ENCODE results near the gene TMEM203. TPM values are rescaled to one million over a fixed set of nuclear protein-coding genes. Genes with fewer than 3 reads are reported as not detected.

The TMEM203 gene
- total RNA-seq, 1 donor, result 40.2 TPM

DNA sequence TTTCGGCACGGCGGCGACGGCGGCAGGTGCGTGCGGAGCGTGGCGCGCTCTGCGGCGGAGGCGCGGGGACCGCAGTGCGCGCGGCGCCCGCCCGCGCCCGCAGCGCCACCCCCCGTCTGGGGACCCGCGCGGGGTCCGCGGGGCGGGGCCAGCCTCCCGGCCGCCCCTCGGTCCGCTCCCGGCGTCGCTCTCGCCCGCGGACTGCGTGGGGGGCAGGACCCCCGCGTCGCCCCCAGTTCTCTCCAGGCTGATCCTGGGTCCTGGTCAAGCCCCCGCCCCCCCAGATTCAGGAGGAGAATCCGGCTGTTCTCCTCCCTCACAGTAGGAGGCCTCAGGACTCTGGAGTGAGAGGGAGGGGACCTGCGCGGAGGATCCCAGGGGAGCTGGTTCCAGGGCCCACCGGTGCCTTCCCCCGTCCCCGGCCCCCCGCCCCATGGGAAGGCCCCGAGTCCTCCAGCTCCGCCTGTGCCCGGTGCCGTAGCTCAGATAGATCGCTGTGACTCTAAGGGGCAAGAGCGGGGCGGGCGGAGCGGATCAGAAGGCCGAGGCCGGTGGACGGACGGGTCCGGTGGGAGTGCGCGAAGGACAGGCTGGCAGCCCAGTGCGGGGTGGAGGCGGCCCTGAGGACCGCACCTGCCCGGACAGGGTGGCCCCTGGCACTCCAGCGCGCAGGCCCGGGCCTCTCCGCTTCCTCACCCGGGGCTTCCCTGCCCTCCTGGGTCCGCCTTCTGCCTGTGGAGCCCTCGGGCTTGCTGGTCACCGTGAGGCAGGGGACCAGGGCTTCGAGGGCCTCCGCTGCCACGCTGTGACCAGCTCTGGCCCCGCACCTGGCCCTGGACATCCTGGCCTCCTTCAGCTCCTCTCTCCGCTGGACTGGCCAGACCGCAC, 17.0 kb upstream of the TMEM203 start, which contains the start of gene RNF208:
Gene RNF208 (minus strand): TSS at position 51 of the 888 bp plus-strand sequence. CDS start 1,028 bp downstream, outside the sequence.
- no peak for DNase-seq (ENCODE audit: low read depth)
- TF ChIP-seq, protein P1, sequence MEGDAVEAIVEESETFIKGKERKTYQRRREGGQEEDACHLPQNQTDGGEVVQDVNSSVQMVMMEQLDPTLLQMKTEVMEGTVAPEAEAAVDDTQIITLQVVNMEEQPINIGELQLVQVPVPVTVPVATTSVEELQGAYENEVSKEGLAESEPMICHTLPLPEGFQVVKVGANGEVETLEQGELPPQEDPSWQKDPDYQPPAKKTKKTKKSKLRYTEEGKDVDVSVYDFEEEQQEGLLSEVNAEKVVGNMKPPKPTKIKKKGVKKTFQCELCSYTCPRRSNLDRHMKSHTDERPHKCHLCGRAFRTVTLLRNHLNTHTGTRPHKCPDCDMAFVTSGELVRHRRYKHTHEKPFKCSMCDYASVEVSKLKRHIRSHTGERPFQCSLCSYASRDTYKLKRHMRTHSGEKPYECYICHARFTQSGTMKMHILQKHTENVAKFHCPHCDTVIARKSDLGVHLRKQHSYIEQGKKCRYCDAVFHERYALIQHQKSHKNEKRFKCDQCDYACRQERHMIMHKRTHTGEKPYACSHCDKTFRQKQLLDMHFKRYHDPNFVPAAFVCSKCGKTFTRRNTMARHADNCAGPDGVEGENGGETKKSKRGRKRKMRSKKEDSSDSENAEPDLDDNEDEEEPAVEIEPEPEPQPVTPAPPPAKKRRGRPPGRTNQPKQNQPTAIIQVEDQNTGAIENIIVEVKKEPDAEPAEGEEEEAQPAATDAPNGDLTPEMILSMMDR (IDR thresholded peaks at IDR 0.05; ENCODE audit: insufficient read depth, low read depth, low read length), result no peak

DNA sequence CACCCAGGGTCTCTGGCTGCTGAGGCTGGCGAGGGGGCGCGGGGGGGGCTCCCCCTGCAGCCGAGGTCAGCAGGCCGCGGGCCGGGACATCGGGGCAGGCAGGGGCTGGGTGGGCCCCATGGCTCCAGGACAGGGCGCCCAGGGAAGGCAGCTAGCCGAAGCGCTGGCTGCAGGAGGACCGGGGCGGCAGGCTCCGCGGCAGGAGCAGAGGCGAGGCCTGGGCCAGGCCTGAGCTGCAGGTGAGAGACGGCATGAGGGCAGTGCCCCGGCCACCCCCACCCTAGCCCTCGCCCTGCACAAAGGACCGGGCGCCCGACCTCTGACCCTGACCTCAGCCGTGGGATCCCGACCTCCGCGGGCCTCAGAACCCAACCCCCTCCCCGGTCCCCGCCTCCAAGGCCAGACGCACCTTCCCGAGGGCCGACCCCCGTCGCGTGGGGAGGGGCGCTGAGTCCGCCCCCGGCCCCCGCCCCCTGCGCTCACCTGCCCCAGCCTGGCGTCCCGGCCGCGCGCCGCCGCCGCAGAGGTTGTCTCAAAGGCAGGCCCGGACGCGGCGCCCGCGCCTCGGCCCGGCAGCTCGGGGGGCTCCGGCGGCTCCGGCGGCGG, 16.2 kb upstream of the TMEM203 start:
- TF ChIP-seq, protein P1 (IDR thresholded peaks at IDR 0.05; ENCODE audit: insufficient read depth, low read depth, low read length), result no peak
- peak overlapping the region; percentile 41 for H3K4me3 ChIP-seq (ENCODE audit: low read depth, low read length)
- DNase-seq (ENCODE audit: low read depth), result no peak

More for the DNA sequence above, 17.0 kb upstream of the TMEM203 start, which contains the start of gene RNF208:
- H3K4me3 ChIP-seq (ENCODE audit: low read depth, low read length), result peak within 1 kb of the TSS; percentile 54

DNA sequence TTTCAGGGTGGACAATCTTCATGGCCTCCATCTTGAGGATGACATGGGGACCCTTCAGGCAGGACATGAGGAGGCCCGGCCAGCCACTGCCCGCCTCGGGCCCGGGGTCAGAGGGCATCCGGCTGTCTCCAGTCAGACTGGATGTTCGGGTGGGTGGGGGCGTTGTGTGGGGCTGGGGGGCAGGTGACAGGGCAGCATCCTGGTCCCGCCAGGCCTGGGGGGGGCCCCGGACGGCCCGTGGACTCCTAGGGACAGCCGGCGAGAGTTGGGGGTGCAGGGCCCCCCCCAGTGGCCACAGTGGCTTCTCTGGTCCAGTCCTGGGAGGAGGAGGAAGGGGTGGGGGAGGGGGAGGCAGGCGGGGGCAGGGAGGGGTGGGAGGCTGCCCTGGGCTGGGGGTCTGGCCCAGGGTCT, 15.7 kb upstream of the TMEM203 start:
- DNase-seq (ENCODE audit: low read depth), result no peak
- no peak overlapping the region for H3K4me3 ChIP-seq (ENCODE audit: low read depth, low read length)
- TF ChIP-seq, protein P1 (IDR thresholded peaks at IDR 0.05; ENCODE audit: insufficient read depth, low read depth, low read length), result no peak

DNA sequence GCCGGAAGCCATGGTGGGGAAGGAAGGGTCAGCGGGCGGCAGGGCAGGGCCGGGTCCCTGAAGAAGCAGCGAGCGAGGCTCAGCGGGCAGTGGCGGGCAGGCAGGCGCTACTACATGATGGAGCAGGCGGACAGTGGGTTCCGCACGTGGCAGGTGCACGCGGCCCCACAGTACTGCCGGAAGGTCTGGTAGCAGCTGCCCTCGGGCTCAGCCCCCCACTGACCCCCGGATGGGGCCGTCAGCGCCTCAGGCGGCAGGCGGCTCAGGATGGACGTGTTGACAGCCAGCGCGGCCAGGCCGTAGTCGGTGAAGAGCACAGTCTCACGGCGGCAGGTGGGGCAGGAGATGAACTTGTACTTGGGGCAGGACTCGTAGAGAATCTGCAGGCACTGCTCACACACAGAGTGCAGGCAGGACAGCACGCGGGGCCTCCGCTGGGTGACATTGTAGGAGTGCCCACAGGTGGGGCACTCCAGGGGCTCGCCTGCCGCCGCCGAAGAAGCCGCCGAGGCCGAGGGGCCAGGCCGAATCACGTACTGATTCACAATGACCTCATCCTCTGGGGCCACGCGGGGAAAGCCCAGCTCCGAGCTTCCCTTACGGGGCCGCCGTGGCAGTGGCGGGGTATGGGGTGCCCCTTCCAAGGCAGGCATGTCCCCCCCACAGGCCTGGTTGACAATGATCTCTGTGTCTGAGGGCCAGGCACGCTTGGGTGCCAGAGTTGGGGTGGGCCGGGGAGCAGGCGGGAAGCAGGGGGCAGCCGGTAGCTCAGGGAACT, 15.1 kb upstream of the TMEM203 start:
- DNase-seq (ENCODE audit: low read depth), result no peak
- TF ChIP-seq, protein P1 (IDR thresholded peaks at IDR 0.05; ENCODE audit: insufficient read depth, low read depth, low read length), result no peak
- no peak overlapping the region for H3K4me3 ChIP-seq (ENCODE audit: low read depth, low read length)

DNA sequence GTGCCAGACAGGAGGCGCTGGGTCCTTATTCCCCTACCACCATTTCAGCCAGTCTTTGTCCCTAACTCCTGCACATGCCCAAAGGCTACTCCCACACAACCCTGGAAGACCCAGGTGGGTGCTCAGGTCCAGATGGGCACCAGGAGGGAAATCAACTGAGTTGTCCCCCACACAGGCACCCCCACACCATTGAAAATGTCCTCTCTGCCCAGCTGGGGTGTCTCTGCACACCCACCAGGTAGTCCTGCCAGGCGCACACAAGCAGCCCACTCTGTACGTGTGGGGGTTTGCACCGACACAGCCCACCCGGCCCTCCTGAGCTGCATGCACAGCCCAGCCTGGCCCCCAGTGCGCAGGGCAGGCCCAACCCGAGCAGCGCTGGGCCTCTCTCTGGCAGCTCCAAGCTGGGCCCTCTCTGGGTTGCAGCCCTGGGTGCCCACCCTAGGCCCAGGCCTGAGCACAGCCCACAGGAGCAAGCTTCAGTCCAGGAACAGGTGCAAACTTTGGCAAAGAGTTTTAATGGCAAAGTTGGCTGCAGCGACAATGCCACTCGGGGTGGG, 14.4 kb upstream of the TMEM203 start:
- no peak for DNase-seq (ENCODE audit: low read depth)
- no peak overlapping the region for H3K4me3 ChIP-seq (ENCODE audit: low read depth, low read length)
- TF ChIP-seq, protein P1 (IDR thresholded peaks at IDR 0.05; ENCODE audit: insufficient read depth, low read depth, low read length), result no peak

DNA sequence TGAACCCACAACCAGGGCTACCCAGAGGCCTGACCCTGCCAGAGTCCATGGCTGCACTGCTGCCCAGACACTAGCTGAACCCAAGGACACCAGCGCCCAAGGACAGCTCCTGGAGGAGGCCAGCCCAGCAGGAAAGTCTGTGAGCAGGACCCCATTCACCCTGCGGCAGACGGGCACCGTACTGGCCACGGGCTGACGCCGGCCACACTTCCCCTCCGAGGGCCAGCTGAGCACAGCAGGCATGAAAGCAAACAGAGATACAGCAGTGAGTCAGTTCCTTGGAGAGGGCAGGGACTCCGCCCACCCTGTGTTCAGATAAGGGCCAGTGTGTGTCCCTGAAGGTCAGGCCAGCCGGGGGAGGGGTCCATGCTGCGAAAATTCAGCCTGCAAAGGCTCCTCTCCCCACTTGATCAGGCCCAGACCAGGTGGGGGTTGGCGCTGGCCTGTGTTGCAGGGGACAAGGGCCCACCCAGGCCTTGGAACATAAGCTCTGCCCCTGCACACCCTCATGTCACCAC, 13.4 kb upstream of the TMEM203 start:
- TF ChIP-seq, protein P1 (IDR thresholded peaks at IDR 0.05; ENCODE audit: insufficient read depth, low read depth, low read length), result no peak
- no peak overlapping the region for H3K4me3 ChIP-seq (ENCODE audit: low read depth, low read length)
- DNase-seq (ENCODE audit: low read depth), result peak; percentile 54
